HS-5 (cell line): ENCODE data around the gene ZMIZ1.
"Not testable (repeated sequence)": the region's sequence is repeated elsewhere in the genome, so short reads cannot be mapped to it uniquely, and the experiment has no call there.

ENCODE experiments used
- DNase-seq: peaks from one replicate; pipeline ENCODE4 v3.0.0-alpha.2; 2012; ENCODE audit warnings: low read depth

ZMIZ1 gene

DNA sequence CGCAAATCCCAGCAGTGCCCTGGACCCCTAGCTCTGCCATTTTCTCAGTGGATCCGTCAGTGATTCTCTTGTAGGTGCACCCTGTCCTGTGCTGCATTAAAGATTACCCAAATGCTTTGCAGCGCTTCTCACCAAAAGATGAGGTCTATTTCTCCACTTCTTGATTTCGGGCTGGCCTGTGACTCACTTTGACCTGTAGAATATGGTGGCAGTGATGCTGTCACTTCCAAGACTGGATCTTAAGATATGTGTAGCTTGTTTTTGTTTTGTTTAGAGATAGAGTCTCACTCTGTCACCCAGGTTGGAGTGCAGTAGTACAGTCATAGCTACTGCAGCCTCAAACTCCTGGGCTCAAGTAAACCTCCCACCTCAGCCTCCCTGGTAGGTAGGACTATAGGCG is 37.0 kb upstream of the ZMIZ1 start:
- DNase-seq = no peak

DNA sequence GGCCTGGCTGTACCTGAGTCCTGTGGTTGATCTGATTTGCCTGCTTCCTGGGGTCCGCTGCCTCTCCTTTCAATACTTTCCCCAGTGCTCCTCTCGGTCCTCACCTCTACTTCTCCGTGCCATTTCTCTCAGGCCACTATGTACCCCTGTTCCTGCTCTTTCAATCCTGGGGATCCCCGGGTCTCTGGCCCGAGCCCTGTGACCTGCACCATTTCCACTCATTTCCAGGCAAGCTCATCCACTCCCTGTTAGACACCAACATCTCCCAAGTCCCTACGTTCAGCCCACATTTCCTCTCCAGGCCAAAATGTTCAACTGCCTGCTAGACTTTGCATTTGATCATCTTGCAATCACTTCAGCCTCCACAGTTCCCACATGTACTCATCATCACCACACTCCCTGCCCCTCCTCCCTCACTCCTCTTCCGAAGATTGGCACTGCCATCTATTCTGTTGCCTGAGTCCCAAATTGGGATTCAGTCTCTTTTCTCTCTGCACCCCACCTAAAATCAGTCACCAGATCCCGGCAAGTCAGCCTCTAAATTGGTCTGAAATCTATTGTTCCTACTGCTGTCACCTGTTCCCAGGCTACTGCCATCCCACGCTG is 34.4 kb upstream of the ZMIZ1 start:
- no peak for DNase-seq

DNA sequence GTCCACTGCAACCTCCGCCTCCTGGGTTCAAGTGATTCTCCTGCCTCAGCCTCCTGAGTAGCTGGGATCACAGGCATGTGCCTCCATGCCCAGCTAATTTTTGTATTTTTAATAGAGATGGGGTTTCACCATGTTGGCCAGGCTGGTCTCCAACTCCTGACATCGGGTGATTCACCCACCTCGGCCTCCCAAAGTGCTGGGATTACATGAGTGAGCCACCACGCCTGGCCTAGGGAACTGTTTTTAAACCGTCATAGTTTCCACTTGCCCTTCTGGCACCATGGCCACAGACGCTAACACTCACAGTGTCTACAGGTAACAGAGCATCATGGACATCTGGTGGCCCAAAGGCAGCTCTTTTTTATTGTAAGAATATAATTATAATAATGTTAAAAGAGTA is 32.4 kb upstream of the ZMIZ1 start:
- not testable (repeated sequence) for DNase-seq

DNA sequence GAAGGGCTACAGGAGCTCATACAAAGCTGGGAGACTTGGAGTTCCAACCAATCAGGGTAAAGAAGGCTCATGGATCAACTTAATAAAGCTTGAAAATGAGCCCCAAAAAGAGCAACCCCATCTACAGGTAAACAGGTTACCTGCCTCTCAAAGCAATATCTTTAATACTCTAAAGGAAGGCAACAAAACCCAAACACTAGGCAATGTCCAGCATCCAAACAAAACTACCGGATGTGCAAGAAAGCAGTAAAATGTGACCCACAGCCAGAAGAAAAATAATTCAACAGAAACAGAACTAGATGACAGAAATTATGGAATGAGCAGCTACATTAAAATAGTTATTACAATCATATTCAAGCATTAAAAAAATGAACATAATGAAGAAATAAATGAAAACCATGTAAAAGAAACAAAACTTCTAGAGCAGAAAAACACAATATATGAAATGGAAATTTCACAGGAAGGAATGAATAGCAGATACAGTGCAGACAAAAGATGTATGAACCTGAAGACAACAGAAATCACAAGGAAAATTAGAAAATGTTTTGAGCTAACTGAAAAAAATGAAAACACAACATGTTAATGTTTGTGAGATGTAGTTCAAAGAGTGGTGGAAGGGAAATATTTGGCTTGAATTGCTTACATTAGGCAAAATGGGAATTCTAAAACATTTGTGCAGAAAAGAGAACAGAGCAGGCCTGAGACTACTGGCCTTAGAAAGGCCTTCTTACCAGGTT is 30.5 kb upstream of the ZMIZ1 start:
- no peak for DNase-seq

DNA sequence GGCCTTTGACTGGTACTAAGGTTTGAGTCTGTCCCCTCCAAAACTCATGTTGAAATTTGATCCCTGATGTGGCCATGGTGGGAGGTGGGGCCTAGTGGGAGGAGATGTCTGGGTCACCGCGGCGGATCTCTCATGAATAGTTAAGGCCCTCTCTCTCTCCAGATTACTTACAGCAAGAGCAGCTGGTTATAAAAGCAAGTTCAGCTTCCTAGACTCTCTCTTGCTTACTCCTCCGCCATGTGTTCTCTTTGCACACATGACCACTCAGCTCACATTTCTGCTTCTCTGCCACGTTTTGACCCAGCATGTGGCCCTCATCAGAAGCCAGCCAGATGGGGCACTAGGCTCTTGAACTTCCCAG is 29.9 kb upstream of the ZMIZ1 start:
- DNase-seq = no peak

DNA sequence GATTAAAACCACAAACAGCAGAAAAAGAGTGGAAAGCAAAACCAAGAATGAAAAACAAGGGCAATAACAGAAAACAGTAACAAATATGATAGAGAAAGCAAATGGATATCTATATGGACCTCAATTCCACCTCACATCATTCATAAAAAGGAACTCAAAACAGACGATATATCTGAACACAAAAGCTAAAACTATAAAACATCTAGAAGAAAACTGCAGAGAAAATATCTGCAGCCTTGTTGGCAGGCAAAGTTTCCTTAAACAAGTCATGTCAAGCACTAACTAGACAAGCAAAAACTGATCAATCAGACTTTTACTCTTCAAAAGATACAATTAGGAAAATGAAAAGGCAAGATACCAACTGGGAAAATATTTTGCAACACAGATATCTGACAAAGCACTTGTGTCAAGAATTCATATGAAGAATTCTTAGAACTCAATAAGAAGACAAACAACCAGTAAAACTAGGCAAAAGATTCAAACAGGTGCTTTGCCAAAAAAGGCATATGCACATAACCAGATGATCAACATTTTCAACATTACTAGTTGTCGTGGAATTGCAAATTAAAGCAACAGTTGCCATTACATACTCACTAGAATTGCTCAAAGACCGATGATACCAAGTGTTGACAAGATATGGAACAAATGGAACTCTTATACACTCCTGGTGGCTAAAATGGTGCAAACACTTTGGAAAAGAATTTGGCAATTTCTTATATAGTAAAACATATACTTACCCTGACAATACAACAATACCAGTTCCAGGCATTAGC is 25.9 kb upstream of the ZMIZ1 start:
- no peak for DNase-seq

DNA sequence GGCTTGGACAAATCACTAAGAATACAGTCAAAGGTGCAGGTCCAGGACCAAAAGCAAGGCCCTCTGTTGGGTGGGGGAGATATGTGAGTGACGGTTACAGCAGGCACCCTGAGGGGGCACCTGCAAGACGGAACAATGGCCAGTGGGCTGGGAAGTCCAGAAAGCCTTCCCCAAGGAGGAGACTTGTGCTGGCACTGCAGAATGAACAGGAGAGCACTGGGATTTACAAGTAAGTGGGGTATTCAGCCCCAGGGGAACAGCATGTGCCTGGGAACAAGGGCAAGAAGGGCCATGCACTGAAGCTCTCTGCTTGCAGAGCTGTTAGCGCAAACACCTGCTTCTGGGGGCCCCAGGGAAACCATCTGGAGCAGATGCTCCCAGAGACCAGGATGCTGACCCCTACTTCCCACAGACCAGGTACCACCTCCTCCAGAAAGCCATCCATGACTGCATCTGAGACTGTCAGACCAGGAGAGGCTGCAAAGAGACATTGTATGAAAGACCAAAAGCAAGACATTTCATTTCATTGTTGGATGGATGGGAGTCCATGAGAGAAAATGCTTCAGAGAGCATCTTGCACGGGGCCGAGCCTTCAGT is 24.6 kb upstream of the ZMIZ1 start:
- no peak for DNase-seq

DNA sequence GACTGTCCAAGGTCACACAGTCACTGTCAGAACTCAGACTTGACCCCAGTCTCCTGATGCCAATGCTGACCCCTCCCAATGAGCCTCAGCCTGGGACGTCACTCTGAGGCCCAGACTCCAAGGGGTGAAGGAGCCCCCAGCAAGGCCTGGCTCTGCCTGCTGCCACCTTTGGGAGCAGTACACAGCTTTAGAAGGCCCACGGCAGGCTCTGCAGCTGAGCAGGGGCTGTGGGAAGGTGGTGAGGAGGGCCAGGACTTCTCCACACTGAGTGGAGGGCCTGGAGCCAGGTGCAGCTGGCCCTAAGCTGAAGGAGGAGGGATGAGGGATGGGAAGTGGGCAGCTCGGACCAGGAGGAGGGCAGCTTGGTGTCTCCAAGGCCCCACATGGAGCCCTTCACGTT is 23.9 kb upstream of the ZMIZ1 start:
- DNase-seq = no peak

DNA sequence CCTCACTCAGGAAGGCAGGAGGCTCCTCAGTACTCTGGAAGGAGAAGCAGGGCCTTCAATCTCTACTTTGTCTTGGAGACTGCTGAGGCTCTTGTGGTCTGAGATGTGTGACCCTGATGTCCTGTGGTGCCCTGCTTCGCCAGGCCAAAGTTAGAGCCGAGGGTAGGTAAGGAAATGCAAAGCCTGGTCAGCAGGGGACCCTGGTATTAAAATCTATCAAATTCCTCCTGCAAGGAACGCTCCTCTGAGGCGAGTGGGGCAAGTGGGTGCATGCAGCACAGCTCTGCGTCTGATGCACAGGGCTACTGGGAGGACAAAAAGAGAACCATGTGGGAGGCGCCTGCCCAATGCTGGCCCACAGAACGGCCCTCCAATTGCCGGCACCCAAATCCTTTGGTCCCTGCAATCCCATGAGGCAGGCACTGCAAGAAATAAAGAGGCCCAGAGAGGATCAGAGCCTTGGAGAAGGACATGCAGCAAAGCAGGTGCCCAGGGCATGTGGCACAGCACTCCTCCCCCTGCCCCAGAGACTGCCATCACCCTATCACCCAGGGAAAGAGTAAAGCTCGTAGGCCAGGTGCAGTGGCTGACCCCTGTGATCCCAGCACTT is 23.1 kb upstream of the ZMIZ1 start:
- no peak for DNase-seq

DNA sequence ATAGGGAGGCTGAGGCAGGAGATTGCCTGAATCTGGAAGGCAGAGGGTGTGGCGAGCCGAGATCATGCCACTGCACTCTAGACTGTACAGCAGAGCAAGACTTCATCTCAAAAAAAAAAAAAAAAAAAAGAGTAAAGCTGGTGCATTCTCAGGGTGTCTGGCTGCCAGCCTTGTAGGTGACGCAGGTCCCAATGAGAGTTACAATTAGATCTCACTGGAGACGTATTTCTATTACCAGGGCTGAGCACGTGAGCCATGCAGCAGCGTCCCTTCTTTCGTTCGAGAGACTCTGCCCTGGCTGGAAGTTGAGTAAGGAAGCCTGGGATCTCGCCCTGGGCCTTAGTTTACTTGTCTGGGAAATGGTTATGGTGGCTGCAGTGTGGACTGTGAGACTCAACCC is 22.4 kb upstream of the ZMIZ1 start:
- no peak for DNase-seq

DNA sequence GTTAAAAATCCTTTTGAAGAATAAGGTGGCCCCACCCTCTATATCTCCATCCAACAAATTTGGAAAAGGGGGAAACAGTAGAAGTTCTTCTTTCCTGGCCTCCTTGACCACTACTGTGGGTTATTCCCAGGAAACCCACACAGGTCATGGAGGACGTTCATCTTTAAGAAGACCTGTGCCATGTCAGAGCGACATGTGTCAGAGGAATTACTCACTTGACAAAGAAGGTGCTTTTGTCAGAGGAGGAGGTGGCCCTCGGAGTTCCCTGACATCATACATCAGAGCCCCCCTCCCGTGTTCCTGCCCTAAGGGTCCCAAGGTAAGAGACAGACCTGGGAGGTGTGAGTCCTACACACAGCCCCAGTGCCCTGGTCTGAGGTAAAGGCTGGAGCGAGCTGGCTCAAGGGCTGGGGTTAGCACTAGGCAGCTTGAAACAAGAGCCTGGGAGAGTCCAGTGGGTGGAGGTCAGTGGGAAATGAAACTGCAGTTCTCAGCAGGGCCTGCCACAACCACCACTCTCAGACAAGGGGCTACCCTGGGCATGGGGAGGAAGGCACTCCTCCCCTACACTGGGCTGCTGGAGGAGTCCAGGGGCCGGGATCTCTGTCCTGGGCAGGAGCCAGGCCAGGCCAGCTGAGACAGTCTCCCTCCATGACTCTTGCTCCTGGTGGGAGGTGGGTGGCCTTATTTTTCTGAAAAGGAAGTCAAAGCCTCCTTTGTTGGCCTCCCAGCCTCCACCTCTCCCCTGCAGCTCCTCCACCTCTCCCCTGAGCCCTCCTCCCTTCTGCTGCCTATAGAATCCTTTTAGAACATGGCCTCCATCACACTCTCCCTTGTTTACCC is 21.8 kb upstream of the ZMIZ1 start:
- DNase-seq = no peak

DNA sequence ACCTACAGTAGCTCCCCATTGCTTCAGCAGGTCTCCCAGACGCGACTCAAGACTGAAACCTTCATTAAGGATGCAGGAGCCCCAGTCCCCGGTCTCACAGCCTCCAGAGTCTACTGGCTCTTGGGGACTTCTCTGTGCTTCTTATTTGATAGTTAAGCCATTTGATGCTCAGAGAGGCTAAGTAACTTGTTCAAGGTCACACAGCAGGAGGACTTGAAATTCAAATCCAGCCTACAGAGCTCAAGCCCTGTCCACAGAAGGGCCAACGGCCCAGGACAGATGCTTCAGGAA is 21.2 kb upstream of the ZMIZ1 start:
- DNase-seq = no peak

DNA sequence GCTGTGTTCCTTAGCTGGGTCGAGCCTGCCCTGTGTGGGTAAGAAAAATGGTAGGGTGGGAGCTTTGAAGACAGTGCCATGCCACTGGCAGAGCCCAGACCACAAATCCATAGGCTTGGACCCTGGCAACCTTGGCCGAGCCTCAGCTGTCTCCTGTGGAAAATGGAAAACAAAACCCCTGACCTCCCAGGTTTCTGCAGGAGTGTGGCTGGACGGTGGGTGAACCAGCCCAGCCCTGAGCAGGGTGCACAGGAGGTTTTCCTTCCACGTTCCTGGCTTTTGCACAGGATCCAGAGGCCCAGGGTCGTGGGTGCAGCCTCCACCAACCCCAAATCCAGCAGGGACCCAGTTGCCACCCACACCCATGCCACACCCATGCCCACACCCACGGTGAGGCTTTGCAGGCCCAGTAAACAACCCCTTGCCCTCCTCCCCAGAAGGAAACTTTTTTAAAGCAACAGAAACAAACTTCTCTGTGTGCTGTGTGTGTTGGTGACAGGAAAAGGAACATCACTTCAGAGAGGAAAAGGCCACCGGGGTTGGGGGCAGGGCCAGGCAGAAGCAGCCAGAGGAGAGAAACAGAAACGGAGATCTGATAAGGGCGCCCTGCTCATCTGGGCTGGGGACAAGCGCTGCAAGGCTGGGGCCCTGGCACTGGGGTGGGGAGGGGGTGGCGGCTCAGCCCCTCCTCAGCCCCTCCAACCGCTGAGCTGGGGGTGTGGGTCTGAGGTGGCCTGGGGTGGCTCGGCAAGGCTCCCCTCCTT is 20.7 kb upstream of the ZMIZ1 start:
- no peak for DNase-seq

DNA sequence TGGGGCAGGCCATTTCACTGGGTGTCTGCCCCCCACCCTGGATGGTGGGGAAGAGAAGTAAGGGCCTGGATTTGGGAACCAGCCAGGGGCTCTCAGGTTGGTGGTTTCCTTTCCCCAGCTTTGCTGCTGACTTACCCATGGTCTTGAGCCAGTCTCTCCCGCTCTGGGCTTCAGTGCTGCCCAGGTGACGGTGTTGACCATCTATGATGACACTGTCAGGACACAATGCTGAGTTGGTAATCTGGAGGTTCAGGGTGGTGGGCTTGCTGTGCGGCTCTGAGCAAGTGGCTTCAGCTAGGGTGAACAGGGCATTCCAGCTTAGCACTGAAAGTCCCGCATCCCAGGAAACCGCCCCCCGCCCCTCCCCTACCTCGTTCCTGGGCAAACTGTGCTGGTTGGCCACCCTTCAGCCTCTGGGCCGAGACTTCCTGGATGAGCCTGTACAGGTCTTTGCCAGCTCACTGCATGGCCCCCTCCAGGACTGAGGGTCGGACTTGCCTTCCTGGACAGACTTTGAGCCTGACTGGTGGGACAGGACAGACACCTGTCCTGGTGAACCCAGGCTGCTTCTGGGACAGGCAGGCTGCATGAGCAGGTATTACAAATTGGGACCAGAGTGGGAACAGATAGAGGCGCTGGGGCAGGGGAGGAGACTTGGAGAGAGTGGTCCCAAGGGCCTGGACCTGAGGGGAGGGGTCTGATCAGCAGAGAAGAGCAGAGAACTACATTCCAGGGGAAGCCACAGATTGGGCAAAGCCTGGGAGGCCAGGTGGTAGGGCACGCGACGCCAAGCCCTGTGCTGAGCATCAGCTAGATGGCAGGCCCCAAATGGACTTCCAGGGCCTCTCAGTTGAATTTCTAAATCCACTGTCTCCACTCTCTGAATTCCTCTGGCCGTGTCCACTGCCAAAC is 19.9 kb upstream of the ZMIZ1 start:
- no peak for DNase-seq

DNA sequence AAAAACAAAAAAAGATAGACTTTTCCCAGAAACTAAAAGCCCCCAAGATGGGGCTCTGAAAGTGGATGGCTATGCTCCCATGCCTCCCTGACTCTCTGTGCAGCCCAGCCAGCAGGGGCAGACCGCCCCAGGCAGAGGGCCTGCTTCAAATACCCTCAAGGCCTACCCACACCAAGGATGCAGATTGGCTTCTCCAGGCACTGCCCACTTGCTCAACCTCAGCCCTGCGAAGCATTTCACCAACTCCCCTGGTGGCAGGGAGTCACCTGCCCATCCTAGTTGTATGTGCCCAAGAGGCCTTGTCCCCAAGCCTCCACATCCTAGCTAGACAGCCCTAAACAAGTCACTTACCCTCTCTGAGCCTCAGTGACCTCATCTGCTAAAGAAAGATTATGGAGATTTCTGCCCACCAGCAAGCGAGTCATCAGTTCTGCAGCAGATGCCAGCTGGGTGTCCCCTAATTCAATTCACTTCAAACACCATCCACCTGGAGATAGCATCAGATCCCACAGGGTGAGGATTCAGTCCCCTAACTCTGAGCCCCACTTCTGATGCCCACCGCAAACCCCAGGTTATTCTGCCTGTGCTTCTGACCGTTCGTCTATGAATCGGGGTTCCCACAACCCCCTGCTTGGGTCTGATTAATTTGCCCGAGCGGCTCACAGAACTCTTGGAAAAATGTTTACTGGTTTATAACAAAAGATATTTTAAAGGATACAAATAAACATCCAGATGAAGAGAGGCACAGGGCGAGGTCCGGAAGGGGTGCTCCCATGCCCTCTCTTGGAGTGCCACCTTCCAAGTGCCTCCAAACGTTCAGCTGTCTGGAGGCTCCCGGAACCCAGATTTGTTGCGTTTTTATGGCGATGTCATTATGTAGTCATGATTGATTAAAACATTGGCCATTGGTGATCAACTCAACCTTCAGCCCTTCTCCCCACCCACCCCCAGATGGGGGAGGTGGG is 18.6 kb upstream of the ZMIZ1 start:
- DNase-seq = no peak

DNA sequence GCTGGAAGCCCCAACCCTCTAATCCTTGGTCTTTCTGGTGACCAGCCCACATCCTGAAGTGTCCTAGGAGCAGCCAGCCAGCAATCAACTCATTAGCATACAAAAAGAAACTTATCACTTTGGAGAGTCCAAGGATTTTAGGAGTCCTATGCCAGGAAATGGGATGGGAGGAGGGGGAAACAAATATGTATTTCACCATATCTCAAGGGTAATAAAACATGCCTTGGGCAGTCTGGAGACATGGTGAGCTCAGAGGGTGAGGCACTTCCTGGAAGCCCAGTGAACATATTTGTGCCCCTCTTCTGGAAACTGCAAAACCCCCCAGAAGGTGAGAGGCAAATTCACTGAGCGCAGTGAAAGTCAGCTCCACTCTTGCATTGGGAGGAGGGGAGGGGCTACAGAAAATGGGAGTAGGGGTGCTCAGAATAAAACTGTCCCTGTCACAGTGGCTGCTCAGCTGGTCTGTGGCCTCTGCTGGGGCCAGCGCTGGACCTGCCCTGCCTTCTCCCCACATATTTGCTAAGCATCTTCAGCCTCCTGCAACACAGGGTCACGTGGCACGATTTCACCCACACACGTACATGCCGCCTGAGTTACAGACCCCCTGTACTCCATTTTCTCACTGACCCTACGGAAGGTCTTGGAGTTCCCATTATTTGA is 17.7 kb upstream of the ZMIZ1 start:
- no peak for DNase-seq

DNA sequence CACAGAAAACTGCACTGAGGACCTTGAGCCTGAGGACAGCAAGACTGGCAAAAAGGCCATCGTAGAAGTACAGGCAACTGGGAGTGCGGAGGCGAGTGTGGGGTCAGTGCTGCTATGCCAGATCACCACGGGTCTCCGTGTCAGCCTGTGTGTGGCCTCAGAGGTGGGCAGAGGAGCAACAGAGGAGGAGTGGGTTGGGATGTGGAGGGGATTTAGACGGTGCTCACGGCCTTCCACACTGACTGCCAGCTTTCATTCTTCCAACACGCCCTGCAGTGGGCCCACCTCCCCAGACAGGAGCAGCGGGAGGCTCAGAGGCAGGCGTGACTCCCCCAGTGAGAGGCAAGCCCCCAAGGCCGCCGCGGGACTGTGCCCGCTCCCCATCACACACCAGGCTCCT is 17.0 kb upstream of the ZMIZ1 start:
- DNase-seq = no peak
